Measurements from ENCODE around the gene CCDC188.
A peak's percentile ranks its signal among the peaks of the same experiment; 100 is the strongest.

The CCDC188 gene

DNA sequence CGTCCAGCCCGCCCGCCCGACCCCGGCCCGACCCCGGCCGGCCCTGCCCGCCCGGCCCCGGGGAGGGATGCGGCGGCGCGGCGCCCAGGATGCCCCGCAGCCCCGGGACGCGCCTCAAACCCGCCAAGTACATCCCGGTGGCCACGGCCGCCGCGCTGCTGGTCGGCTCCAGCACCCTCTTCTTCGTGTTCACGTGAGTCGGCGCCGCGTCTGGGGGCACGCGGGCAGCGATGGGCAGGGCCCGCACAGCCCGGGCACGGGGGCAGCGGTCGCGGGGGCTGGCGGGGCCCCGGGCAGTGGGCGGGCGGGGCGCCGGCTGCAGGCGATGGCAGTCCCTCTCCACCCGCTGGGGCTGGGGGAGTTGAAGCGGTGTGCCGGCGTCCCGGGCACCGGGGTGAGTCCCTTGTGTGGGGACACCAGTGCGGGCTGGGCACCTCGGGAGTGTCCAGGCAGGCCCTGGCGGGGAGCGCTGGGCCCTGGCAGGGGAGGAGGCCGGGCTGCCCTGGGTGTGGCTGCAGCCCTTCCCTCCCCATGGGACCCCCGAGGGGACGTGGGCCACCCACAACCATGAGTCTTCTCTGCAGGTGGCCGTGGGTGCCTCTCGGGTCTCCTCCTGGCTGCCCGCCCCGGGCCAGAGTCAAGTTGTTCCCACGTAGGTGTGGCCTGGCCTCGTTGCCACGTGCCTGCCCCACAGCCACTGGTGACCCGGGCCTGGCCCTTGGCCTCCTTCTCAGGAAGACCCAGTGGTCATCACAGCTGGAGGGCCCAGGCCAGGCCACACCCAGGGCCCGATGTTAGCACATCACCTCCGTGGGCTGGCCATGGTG lies 18.8 kb downstream of the CCDC188 start:
- DNase-seq (ENCODE audit: low read depth), result peak; percentile 32

DNA sequence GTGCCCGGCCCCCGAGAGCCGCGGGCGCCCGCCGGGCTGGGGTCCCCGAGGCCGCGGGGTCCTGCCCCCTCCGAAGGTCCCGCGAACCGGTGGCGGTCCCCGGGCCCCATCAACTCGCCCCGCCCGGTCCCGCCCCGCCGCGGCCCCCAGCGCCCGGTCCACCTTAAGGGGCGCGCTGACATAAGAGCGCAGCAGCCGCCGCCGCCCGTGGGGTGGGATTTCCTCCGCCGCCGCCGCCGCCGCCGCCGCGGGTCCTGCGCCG lies 19.3 kb downstream of the CCDC188 start, which contains the start of gene ZDHHC8:
Gene ZDHHC8, plus strand, starts transcription at position 208 of the 262 bp plus-strand sequence. CDS start 144 bp downstream, outside the sequence.
- DNase-seq (ENCODE audit: low read depth), result peak; percentile 48

DNA sequence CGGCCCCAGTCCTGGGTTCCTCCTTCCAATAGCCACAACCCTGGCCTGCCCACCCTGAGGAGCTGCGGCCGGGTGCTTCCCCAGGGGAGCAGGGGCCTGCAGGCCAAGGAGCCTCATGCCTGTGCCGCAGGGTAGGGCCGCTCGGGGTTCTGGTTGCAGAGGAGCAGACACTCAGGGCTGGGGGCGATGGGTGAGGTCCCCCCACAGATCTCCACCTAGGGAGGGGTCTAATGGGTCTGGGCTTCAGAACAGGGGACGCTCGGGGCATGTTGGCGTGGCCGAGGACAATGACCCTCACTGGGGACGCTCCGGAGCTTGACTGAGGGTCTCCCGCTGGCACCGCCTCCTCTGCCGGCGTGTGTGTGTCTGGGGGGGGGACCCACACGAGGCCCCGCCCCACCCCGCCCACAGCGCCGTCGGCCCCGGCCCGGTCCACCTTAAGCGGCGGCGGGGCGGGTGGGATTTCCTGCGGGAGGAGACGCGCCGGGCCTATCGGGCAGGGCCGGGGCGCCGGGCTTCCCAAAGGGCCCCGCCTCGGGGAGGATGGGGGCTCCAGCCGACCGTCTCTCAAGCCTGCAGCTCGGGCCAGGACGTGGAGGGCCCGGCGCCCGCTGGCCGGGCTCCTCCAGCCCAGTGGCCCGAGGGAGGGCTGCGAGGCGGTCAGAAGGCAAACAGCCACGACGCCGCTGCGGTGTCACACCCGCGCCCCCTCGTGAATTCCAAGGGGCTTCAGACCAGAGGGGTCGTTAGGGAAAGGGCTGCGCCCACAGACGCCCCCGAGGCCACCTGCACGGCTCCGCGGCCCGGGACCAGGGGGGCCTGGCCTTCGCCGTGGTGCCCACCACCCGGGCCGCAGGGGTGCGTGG lies 19.9 kb downstream of the CCDC188 start:
- peak; percentile 85 for DNase-seq (ENCODE audit: low read depth)

DNA sequence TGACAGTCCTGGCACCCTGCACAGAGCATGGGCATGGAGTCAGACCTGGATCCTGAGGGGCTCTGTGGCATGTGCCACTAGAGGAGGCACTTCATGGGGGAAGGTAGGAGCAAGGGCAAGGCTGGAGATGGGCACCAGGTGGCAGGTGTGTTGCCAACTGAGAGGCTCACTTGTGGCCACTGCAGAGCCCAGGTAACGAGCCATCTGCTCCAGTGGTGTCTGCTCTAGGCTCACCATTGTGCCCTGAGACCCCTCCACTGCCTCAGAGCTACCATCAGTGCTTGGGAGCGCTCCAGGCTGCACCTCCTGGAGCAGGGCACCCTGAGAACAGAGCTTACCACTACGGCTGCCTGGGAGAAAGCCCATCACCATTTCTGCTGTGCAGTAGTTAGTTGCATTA lies 20.5 kb downstream of the CCDC188 start:
- no peak for DNase-seq (ENCODE audit: low read depth)

DNA sequence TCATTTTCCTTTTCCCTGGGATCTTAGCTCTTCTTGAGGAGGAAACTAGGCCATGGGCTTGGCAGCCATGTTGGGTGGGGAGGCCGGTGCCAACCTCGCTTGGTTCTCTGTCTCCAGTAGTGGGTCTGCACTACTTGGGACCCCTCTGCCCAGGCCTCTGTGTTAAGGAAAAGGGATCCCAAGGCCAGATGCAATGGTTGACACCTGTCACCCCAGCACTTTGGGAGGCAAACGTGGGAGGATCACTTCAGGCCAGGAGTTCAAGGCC lies 21.2 kb downstream of the CCDC188 start:
- DNase-seq (ENCODE audit: low read depth), result no peak

DNA sequence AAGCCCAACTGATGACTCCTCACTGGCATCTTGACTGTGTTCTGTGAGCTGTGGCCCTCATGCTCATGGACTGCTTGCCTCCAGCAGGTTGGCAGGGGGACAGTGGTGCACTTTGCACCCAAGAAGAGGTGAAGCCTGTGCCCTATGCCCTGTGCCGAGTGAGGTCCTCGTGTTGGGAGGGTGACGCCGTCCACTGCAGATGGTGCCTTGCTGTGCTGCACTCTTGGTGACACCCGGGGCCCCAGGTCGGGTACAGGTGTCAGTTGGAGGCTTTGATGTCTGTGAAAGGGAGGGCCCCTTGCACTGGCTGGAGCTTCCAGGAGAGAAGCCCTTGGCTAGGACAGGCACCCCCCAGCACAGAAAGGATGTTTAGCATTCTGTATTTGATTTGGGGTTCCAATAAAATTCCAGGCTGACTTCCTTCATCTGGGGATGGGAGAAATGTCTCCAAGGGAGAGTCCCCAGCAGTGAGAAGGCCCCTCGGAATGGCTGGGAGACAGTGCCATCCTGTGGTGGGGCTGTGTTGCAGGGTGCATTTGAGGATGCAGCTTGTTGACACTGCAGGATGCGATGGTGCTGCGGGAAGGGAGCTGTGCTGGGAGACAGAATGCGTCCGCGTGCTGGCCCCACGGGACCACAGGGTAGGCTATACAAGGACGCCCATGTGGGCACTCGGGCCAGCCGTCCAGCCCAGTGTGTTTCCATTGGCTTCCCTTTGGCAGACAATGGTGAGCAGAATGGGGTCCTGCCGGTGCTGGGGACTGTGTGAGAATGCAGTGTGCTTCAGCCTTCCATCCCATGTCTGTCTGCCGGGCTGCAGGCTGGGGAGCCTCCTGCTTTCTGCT lies 21.7 kb downstream of the CCDC188 start:
- DNase-seq (ENCODE audit: low read depth), result peak; percentile 48

DNA sequence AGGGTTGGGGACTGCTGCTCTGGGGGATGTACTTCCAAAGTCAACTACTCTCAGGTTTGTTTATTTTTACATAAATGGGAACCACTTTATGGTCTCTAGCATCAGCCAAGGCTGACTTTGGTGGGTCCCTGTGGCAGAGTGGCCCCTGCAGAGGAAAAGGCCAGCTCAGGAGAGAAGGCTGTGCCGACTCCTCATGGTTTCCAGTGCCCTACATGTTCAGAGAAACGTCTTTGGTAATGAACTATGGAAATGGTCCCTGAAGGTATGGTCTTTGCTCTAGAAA lies 22.3 kb downstream of the CCDC188 start:
- no peak for DNase-seq (ENCODE audit: low read depth)

DNA sequence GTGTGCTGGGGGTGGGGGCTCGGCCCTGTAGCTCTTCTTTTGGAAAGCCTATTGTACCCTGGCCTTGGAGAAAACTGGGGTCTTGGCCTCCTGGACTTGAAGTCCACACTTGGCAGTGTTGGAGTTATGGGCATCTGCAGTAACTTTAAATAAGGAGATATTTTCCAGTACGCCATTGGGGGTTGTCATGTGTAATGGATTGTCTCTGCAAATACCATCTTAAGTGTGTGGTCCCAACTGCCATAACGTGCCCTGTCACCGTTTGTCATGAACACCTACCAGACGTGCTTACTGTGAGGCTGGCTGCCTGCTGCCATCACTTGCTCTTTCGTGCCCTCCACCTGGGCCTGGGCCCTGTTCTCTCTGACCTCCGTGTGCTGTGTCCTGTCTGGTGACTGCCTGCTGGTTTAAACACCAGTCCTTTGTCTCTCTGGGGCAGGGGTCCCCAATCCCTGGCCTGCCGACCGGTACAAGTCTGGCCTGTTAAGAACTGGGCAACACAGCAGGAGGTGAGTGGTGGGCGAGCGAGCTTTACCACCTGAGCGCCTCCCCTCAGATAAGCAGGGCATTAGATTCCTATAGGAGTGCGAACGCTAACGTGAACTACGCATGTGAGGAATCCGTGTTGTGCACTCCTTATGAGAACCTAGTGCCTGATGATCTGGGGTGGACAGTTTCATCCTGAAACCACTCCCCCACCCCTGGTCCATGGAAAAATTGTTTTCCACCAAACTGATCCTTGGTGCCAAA lies 22.8 kb downstream of the CCDC188 start:
- DNase-seq (ENCODE audit: low read depth), result no peak

DNA sequence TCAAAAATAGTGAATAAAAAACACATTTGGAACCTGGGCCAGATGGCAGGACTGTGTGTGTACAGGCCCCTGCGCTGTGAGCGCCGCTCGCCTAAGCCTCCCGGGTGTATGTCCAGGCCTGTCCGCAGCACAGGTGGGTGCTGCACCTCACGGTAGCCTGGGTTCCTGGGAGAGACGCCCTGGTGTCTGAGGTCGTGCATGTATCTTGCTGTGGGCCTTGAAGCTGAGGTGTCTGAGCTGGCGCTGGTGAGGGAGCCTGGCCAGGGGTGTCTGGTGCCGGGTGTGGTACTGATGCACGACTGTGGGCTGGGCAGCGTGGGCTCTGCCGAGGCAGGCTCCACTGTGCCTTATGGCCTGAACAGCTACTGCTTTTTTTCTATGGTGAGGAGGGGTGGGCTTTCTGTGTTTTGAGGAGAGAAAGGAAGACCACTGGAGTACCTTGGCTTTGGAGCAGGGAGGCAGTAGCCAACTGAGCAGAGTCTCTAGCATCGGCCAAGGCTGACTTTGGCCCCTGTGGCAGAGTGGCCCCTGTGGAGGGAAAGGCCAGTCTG lies 23.5 kb downstream of the CCDC188 start:
- DNase-seq (ENCODE audit: low read depth), result no peak

DNA sequence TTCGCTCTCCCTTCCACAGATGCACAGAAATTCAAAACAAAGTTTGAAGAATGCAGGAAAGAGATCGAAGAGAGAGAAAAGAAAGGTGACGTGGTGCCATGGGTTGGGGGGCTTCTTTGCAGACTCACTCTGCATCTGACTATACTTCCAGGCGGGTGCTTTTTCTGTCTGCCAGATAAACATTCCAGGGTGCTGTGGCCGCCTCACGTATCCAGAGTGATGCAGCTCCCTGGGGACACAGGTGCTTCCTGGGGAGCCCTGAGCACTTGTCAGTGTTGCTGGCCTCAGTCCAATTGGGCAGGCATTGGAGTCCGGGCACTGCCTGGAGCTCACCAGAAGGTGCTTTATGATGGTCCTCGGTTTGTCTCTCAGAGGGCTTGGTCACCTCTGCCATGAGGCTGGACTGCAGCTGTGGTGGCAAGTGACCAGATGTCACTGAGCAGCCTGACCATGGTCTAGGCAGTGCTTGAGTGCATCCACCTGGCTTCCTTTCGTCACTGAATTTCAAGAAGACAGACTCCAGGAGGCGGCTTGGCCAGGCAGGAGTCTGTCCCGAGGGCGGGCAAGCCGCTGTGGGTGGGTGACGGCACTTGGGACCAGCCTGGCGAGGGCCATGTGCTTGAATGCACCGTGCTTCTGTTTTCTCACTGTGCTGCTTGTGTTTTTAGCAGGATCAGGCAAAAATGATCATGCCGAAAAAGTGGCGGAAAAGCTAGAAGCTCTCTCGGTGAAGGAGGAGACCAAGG lies 24.4 kb downstream of the CCDC188 start:
- no peak for DNase-seq (ENCODE audit: low read depth)

DNA sequence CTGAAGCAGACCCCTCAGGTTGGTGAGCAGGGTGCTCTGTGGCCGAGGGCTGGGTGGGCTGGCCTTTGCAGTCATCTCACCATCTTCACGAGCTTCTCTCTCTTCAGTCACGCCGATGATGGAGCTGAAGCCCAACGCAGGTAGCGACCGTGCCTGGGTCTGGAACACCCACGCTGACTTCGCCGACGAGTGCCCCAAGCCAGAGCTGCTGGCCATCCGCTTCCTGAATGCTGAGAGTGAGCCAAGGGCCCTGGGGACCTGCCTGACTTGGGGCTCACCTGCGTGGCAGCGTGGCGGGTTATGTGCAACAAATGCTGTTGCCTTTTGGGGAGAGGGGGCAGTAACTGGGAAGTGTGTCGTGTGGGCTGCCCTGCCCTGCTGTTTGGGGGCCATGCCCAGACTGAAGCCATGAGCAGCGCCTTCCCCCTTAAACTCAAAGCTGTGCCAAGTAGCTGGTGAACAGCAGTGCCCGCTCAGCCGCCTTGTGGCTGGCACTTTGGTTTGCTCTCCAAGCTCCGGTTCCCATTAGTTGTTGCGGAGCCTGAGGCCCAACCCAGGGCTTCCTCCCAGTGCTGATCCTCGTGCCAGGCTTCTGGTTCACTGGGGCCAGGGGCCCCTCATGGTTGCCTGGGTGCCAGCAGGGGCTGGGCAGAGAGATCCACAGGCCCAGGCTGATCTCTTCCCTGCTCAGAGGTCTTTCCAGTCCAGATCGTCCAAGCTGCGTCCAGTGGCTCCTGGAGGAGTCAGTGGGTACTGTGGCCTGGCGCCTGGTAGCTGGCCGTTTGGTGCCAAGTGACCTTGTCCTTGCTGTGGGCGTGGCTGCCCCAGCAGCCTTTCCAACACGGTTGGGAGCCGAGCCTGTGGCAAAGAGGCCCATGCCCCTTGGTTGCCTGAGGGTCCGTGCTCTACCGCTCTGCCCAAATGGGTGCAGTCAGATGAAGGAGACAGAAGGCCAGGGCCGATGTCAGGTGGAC lies 25.4 kb downstream of the CCDC188 start:
- no peak for DNase-seq (ENCODE audit: low read depth)

DNA sequence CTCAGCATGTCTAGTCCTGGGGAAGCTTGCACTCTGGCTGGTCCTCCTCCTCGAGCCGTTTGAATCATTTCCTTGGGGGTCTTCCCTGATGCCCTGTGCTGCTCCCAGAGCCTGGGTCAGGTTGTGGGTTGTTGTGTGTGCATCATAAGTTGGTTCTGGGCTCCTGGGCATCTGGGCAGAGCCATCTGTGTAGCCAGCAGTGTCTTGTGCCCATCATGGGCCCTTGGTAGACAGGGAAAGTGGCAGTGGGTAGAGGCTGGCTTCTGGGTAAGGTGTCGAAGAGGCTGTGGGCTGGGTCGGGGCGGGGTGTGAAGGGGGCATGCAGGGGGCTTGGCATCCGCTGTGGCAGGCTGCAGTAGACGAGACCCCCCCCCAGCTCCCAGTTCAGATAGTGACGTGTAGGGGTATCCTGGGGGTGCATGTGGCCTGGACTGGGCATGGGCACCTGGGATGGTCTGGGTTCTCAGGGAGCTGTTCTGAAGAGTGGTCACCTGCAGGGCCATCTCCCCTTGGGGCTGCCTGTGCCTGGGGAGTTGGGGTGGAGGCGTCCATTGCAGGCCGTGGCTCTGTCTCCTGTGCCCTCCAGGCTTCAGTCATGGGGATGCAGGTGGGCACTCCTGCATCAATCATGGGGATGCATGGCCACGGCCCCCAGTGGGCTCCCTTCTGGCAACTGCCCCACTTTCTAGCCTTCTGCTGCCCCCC lies 26.6 kb downstream of the CCDC188 start:
- DNase-seq (ENCODE audit: low read depth), result no peak

DNA sequence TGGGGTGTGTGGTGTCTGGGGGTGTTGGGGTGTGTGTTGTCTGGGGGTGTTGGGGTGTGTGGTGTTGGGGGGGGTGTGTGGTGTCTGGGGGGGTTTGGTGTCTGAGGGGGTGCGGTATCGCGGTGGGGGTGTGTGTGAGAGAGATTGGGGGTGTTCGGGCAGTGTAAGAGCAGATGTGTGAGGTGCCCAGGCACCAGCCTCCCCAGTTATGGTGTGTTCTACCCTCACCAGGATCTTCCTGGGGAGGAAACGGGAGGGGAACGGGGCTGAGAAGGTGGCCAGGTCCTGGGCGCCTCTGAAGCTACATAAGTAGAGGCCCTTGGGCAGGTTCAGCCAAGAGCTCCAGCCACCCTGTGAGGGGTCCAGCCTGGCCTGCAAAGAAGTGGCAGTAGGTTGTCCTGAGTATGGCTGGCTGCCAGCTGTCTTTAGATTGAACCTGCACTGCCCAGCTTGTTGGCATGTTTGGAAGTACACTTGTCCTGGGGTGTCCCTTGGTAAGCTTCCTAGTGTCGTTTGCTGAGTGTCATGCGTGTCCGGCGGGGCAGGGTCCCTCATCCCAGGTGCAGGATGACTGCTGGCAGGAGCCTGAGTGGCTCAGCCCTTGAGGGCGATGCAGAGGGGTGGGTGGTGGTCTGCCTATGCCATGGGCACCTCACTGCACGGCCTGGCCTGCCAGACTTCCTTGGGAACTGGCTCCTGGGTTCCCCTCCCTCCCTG lies 27.3 kb downstream of the CCDC188 start:
- no peak for DNase-seq (ENCODE audit: low read depth)

DNA sequence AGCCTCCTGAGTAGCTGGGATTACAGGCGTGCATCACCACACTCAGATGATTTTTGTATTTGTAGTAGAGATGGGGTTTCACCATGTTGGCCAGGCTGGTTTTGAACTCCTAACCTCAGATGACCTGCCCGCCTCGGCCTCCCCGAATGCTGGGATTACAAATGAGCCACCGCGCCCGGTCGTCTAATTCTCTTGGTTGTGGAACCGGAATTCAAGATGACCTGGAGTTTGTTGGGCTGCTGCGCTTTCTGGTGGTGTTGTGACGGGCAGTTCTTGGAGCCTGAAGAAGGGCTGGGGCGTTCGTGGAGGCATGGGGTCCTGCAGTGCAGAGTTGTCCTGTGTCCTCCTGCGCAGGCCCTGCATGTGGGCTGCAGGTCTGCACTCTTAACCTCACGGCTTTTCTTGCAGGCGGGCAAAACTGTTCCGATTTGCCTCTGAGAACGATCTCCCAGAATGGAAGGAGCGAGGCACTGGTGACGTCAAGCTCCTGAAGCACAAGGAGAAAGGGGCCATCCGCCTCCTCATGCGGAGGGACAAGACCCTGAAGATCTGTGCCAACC lies 28.9 kb downstream of the CCDC188 start:
- no peak for DNase-seq (ENCODE audit: low read depth)

DNA sequence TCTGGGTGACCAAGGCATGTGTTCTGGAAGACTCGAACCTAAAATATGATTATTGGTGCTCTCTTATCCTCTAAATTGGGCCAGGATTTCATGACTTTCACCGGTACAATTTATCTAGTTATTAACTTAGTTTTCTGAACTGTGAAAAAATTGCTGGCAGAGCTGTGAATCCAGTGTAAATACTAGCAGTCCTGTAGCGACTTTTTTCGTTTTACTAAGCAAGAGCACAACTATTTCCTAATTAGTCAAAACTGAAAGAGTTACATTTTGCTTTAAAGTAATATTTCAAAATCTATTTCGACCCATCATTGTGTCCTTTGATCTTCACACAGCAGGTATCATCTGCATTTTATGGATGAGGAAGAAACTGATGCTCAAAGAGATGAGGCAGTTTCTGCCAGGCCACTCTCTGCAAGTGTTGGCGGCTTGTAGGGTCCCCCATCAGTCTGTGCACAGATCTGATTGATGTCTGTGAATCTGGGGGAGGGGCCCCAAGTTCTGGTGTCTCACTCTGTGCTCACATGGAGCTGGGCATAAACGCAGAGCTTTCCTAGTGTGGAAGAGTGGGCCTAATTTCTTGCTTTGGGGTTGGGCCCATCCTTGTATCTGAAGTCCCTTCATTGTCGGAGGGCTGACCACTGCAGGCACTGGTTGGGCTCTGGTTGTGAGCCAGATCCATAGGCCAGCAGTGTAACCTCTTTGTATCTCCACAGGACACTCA lies 32.4 kb downstream of the CCDC188 start:
- DNase-seq (ENCODE audit: low read depth), result peak; percentile 22

DNA sequence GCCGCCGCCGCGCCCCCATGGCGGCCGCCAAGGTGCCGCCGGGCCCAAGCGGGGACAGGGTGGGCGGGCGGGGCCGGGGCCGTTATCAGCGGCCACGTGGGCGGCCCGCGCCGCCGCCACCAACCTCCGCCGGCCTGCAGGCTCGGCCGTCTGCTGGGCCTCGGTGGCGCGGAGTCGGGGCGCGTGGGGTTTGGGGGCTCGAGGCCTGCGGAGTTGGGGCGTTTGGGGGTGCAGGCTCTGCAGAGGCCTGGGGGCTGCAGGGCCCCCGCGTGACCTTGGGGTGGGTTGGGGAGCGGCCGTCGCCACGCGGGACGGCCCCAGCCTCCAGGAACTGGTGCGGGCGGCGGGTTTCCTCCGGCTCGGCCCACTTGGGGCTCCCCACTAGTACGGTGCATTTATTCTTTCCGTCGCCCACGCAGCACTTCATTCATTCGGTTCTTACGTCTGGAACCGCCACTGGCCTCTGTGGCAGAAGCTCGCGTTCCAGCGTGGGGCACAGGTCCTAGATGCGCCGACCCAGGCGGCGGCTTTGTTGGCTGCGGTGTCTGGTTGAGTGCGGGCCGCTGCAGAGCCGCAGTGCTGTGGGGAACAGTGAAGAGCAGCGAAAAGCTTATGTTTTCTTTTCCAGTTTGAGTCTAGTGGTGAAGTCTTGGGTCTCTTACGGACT lies 33.1 kb downstream of the CCDC188 start:
- peak; percentile 32 for DNase-seq (ENCODE audit: low read depth)

Data from EH (cell line).